VCaP (cell line): ENCODE data around the gene PLCB1.

ENCODE experiments used
- H3K27ac ChIP-seq: fragments of 450-650 bp; 2 replicates; pipeline ENCODE4 v1.5.1; 2017
- TF ChIP-seq, protein P1 (sequence below): fragments of 450-650 bp; conservative IDR thresholded peaks from 2 replicates; pipeline ENCODE4 v1.5.1; 2017; ENCODE audit warnings: mild to moderate bottlenecking, moderate library complexity

PLCB1 gene

GRCh38 chr20:8310618-8311017, 178.6 kb downstream of the PLCB1 start:
- no peak overlapping the region for H3K27ac ChIP-seq

GRCh38 chr20:8313073-8313472, 181.0 kb downstream of the PLCB1 start:
- no peak overlapping the region for H3K27ac ChIP-seq
- TF ChIP-seq, protein P1, sequence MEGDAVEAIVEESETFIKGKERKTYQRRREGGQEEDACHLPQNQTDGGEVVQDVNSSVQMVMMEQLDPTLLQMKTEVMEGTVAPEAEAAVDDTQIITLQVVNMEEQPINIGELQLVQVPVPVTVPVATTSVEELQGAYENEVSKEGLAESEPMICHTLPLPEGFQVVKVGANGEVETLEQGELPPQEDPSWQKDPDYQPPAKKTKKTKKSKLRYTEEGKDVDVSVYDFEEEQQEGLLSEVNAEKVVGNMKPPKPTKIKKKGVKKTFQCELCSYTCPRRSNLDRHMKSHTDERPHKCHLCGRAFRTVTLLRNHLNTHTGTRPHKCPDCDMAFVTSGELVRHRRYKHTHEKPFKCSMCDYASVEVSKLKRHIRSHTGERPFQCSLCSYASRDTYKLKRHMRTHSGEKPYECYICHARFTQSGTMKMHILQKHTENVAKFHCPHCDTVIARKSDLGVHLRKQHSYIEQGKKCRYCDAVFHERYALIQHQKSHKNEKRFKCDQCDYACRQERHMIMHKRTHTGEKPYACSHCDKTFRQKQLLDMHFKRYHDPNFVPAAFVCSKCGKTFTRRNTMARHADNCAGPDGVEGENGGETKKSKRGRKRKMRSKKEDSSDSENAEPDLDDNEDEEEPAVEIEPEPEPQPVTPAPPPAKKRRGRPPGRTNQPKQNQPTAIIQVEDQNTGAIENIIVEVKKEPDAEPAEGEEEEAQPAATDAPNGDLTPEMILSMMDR: no peak

More at GRCh38 chr20:8310618-8311017, 178.6 kb downstream of the PLCB1 start:
- TF ChIP-seq, protein P1: no peak

DNA sequence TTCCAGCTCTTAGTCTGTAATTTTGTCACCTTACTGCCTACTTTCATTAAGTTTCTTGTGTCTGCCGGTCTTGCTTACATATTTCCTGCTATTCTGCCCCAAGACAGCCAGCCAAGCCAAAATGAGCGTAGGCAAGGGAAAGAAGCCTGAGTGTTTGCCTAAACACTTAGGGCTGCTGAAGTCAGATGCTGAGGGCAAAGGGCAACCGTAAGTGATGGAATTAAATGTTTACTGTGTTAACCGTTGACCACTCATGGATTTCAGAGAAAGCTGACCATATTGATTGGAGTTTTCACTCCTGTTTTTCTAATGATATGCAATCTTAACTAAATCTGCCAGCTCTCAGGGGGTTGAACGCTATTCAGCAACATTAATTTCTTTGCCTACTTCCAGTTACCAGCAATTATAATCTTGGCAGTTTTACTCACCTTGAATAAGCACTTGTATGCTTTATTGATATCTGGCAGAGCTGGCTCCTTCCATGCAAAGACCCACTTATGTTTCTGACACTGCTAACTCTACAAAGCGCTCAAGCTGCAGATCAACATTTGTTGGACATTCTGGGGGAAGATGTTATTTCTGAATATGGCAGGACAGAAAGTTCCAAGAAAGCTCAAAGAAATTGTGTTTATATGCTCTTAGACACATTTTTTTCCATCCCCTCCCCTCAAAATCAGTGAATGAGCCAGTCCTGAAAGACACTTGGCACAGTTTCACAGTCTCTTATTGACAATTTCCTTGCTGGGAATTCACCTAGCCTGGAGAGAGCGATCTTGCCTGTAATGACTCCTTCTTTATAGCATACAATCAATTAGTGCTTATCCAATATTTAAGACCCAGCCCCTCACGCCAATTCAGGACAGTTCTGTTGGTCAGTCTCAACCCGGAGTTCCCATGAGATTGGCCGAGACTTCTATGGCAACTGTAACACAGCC, 183.8 kb downstream of the PLCB1 start:
- TF ChIP-seq, protein P1: no peak
- no peak overlapping the region for H3K27ac ChIP-seq

- TF ChIP-seq, protein P1: no peak
Measured at GRCh38 chr20:8317448-8317847, 185.4 kb downstream of the PLCB1 start.

GRCh38 chr20:8318965-8319625, 187.0 kb downstream of the PLCB1 start:
- TF ChIP-seq, protein P1: no peak
- no peak overlapping the region for H3K27ac ChIP-seq

More at GRCh38 chr20:8317448-8317847, 185.4 kb downstream of the PLCB1 start:
- no peak overlapping the region for H3K27ac ChIP-seq

- TF ChIP-seq, protein P1: no peak
- H3K27ac ChIP-seq: no peak overlapping the region; the same call in 1 of the 2 replicates
Measured at GRCh38 chr20:8320306-8320705, 188.2 kb downstream of the PLCB1 start.

DNA sequence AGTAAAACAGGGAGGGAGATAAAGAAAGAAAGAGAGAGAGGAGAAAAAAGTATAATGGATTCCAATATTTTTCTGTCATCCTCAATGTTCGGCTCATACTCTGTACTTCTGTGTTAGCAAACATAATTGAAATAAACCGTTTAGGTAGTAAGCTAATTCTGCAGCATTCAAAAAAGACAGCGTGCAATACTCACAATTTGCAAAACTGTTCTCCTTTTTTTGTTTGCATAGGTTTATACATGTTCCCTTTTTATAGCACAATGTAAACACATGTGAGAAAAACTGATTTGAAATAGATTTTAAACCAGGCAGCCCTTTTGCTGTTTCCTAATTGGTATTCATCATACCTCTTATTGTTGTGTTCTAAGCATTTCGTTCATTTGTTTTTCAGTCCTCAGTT, 188.9 kb downstream of the PLCB1 start:
- no peak overlapping the region; the same call in 1 of the 2 replicates for H3K27ac ChIP-seq
- TF ChIP-seq, protein P1: no peak
